HG03460 (cell line): ENCODE results near the gene CCZ1.
"Not testable (repeated sequence)": the region's sequence is repeated elsewhere in the genome, so short reads cannot be mapped to it uniquely, and the experiment has no call there.

Experiments used
- ATAC-seq: cut with Tn5 transposase; IDR thresholded peaks from one replicate; pipeline ENCODE4 v1.9.1; 2021; ENCODE audit not compliant: unreplicated experiment

Gene CCZ1

GRCh38 chr7:5898480-5899224, at the start of gene CCZ1:
TSS of gene CCZ1 (plus strand) at chr7:5898733. CDS start at chr7:5898800, 67 bp downstream.
- ATAC-seq: peak; percentile 93

DNA sequence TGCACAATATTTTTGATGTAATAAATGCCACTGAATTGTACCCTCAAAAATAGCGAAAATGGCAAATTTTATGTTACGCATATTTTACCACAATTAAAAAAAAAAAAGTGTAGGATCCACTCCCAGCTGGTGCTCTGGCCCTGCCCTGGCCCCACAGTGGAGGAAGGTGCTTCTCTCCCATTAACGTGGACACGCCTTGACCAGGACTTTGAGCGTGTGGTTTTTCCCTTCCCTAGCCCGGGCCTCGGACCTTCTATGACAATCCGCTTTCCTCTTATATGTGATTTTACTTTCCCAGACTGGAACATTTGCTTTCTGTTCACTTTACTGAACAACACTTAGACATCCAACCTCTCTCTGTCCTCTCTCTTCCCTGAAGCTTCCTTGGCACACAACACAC, 47.6 kb upstream of the CCZ1 start:
- ATAC-seq: no peak

- ATAC-seq: no peak
Observed at GRCh38 chr7:5854738-5855137, 43.8 kb upstream of the CCZ1 start.

- ATAC-seq: not testable (repeated sequence)
Observed at GRCh38 chr7:5857041-5857575, 41.4 kb upstream of the CCZ1 start.

GRCh38 chr7:5858494-5858893, 40.0 kb upstream of the CCZ1 start:
- ATAC-seq: not testable (repeated sequence)

DNA sequence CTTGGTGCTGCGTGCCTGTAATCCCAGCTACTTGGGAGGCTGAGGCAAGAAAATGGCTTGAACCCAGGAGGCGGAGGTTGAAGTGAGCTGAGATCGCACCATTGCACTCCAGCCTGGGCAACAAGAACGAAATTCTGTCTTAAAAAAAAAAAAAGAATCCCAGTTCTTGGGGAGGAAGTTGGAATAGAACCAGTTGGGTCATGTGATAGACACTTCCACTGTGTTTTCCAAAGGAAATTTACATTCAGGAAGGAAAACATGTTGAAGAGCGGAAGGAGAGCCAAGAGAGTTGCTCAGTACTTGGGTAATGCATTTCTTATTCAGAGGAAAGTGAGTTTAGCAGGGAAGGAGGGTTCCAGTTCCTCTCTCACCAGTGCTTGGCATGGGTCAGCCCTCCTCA, 37.3 kb upstream of the CCZ1 start:
- not testable (repeated sequence) for ATAC-seq

DNA sequence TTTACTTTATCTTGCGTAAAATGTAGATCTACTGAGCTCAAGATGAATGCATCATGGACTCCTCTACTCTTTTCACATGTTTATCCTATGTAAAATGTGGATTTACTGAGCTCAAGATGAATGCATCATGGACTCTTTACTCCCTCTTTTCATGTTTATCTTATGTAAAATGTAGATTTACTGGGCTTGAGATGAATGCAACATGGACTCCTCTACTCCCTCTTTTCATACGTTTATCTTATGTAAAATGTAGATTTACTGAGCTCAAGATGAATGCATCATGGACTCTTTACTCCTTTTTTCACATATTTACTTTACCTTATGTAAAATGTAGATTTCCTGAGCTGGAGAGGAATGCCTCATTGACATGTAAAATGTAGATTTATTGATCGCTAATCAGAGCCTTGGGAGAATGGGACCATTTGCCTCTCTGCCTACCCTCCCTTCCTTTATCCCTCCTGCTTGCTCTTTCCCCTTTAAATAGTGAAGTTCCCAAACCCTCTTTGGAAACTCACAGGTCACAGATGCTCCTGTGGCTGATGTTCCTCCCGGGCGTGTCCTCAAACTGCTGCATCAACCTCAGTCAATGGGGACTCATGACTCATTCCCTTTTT, 35.7 kb upstream of the CCZ1 start:
- not testable (repeated sequence) for ATAC-seq

GRCh38 chr7:5865279-5865931, 33.1 kb upstream of the CCZ1 start:
- ATAC-seq: not testable (repeated sequence)

DNA sequence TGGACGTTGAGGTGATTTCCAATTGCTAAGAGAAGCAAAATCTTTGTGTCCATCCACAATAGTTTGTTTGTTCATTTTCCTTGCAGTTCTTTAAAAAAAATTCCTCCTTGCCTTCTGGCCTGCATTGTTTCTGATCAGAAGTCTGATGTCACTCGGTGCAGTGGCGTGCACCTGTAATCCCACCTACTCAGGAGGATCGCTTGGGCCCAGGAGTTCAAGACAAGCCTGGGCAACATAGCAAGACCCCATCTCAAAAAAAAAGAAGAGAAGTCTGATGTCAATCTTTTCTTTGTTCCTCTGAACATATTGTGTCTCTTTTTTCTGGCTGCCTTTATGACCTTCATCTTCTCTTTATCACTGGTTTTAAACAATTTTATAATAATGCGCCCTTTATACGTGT, 31.5 kb upstream of the CCZ1 start:
- no peak for ATAC-seq

GRCh38 chr7:5868928-5869341, 29.6 kb upstream of the CCZ1 start:
- ATAC-seq: not testable (repeated sequence)

DNA sequence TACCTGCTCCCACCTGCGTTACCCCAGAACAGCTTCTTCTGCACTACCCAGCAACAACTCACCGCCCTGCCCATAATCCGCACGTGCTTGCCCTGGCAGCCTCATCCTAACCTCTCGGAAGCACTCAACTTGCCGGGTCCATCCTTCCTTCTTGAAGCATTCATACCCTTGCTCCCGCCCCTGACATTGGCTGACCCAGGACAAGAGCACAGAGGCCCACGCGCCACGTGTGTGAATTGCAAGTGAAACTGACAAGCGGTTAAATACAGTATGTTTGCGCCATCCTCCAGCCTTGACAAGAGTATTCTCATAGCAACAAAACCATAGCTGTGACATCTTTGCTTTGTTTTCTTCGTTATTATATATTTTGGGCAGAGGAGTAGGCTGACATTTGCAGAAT, 28.8 kb upstream of the CCZ1 start:
- ATAC-seq: no peak

GRCh38 chr7:5870311-5870710, 28.2 kb upstream of the CCZ1 start:
- no peak for ATAC-seq

DNA sequence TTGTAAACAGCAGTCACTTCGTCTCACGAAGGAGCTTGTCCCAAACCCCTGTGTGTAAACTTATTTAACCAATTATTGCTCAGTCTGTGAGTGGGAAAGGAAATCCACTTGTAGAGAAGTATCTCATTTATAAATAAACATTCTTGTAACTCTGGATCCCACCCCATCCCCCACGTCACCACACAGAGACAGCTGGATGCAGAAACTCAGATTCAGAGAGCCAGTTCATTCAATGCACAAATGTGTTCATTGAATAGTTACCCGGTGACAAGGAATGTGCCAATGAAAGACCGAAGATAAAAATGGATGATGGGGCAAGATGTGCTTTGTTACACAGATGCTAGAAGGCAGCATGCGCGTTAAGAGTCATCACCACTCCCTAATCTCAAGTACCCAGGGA, 26.2 kb upstream of the CCZ1 start:
- ATAC-seq: no peak

GRCh38 chr7:5879591-5879990, 18.9 kb upstream of the CCZ1 start:
- not testable (repeated sequence) for ATAC-seq

DNA sequence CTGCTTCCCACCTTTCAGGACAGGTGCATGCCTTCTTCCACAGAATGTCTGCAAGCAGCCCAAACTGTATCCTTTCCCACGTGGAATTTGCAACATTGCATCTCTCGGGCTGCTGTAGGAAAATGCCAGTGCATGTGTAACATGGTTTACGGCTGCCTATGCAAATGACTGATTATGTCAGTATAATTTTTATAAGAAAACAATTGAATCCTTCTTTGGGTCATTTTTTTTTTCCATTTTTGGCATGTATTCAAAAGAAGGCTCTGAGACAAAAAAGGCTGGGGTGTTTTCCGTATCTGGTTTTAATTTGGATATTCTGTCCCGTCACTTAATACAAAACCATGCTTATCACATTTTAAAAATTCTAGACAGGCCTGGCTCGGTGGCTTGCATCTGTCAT, 18.4 kb upstream of the CCZ1 start:
- not testable (repeated sequence) for ATAC-seq

- ATAC-seq: not testable (repeated sequence)
Observed at GRCh38 chr7:5884431-5884830, 14.1 kb upstream of the CCZ1 start.

GRCh38 chr7:5888021-5888420, 10.5 kb upstream of the CCZ1 start:
- not testable (repeated sequence) for ATAC-seq

DNA sequence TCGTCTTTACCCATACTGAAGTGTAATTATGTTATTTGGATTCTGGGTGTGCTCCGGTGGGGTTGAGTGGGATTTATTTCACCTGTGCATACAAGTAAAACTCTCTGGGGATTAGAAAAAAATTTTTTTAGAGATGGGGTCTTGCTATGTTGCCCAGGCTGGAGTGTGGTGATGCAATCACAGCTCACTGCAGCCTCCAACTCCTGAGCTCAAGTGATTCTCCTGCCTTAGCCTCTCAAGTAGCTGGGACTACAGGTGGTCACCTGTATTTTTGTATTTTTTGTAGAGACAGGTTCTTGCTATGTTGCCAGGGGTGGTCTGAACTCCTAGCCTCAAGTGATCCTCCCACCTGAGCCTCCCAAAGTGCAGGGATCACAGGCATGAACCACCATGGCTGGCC, 8.3 kb upstream of the CCZ1 start:
- ATAC-seq: not testable (repeated sequence)

DNA sequence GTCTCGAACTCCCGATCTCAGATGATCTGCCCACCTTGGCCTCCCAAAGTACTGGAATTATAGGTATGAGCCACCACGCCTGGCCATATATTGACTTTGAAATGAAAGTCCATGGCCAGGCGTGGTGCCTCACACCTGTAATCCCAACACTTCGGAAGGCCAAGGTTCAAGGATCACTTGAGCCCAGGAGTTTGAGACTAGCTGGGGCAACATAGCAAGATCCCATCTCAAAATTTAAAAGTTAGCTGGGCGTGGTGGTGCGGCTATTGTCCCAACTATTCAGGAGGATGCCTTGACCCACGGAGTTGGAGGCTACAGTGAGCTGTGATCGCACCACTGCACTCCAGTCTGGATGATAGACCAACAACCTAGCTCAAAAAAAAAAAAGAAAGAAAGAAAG, 6.0 kb upstream of the CCZ1 start:
- no peak for ATAC-seq

- not testable (repeated sequence) for ATAC-seq
Observed at GRCh38 chr7:5897369-5897919, 1.1 kb upstream of the CCZ1 start.

- ATAC-seq: not testable (repeated sequence)
Observed at GRCh38 chr7:5903002-5903401, 4.5 kb downstream of the CCZ1 start.
